IMR-90 (cell line): ENCODE measurements around the gene GRIN2D. TPM values are rescaled to one million over a fixed set of nuclear protein-coding genes. Genes with fewer than 3 reads are reported as not detected.

Source experiments
- ATAC-seq: fragments of 200-7000 bp; cut with Tn5 transposase; 2 replicates; pipeline ENCODE4 v1.9.1; 2020; ENCODE audit warnings: low read depth, mild to moderate bottlenecking, moderate library complexity
- BruUV-seq: library from RNA; stranded (reverse); fragments of 400-500 nt; replicated peaks from 2 replicates; lab custom pipeline; 2021; lab: Mats Ljungman, UMichigan
- CTCF ChIA-PET: fragments of 300-600 bp; formaldehyde crosslinking; extraction: SDS; loops from one replicate; lab custom pipeline; 2021; ENCODE audit warnings: antibody characterized with exemption; lab: Yijun Ruan, JAX
- POLR2A ChIA-PET: fragments of 300-600 bp; sonication (Branson Sonifier 250); formaldehyde crosslinking; loops from one replicate; lab custom pipeline; 2022; ENCODE audit warnings: antibody characterized with exemption; ENCODE audit not compliant: unreplicated experiment; lab: Charles Lee
- DNase-seq: peaks from one replicate; pipeline ENCODE4 v3.0.0; 2013
- H2AFZ ChIP-seq: replicated peaks from 2 replicates; pipeline ENCODE3; 2013; ENCODE audit warnings: low read length, mild to moderate bottlenecking; ENCODE audit not compliant: poor library complexity
- H2AK5ac ChIP-seq: 2 replicates; pipeline ENCODE4 v1.6.1; 2013; ENCODE audit warnings: low read depth, low read length, inconsistent platforms
- H2AK9ac ChIP-seq: replicated peaks from 2 replicates; pipeline ENCODE3; 2013; ENCODE audit warnings: mild to moderate bottlenecking, low read depth, low read length, moderate library complexity; ENCODE audit not compliant: poor library complexity
- H2BK120ac ChIP-seq: 2 replicates; pipeline ENCODE4 v1.6.1; 2013; ENCODE audit warnings: low read depth, low read length, inconsistent platforms
- H2BK15ac ChIP-seq: 3 replicates; pipeline ENCODE4 v1.6.1; 2013; ENCODE audit warnings: low read depth, low read length, inconsistent platforms
- H2BK20ac ChIP-seq: 2 replicates; pipeline ENCODE4 v1.6.1; 2013; ENCODE audit warnings: low read depth, mild to moderate bottlenecking, inconsistent platforms, low read length, moderate library complexity
- H2BK5ac ChIP-seq: 2 replicates; pipeline ENCODE4 v1.6.1; 2013; ENCODE audit warnings: mild to moderate bottlenecking, low read depth, low read length, inconsistent platforms; ENCODE audit not compliant: poor library complexity, severe bottlenecking
- H3K14ac ChIP-seq: replicated peaks from 2 replicates; pipeline ENCODE4 v1.6.1; 2013; ENCODE audit warnings: low read depth, low read length, inconsistent platforms
- H3K18ac ChIP-seq: 2 replicates; pipeline ENCODE4 v1.6.1; 2013; ENCODE audit warnings: low read depth, low read length, control low read depth
- H3K23ac ChIP-seq: 2 replicates; pipeline ENCODE4 v1.6.1; 2013; ENCODE audit warnings: low read depth, low read length, inconsistent platforms
- H3K27ac ChIP-seq: 2 replicates; pipeline ENCODE4 v1.5.1; 2013; ENCODE audit warnings: mild to moderate bottlenecking, control low read depth, low read length; ENCODE audit not compliant: insufficient read depth
- H3K27me3 ChIP-seq: 2 replicates; pipeline ENCODE4 v1.6.1; 2013; ENCODE audit warnings: low read length; ENCODE audit not compliant: control insufficient read depth, insufficient read depth
- H3K36me3 ChIP-seq: 2 replicates; pipeline ENCODE4 v1.6.1; 2013; ENCODE audit warnings: low read length, mixed read lengths; ENCODE audit not compliant: control insufficient read depth, insufficient read depth
- H3K4ac ChIP-seq: 2 replicates; pipeline ENCODE4 v1.6.1; 2013; ENCODE audit warnings: low read depth, low read length, inconsistent platforms
- H3K4me1 ChIP-seq: 2 replicates; pipeline ENCODE4 v1.6.1; 2013; ENCODE audit warnings: low read length, mixed read lengths; ENCODE audit not compliant: control insufficient read depth, insufficient read depth
- H3K4me2 ChIP-seq: 2 replicates; pipeline ENCODE4 v1.6.1; 2013; ENCODE audit warnings: low read depth, mild to moderate bottlenecking, control low read depth, low read length, moderate library complexity
- H3K4me3 ChIP-seq: 2 replicates; pipeline ENCODE4 v1.5.1; 2013; ENCODE audit warnings: low read depth, mild to moderate bottlenecking, control low read depth, low read length, moderate library complexity; ENCODE audit not compliant: insufficient read depth
- H3K56ac ChIP-seq: 2 replicates; pipeline ENCODE4 v1.6.1; 2013; ENCODE audit warnings: low read length, inconsistent platforms; ENCODE audit not compliant: insufficient read depth; ENCODE audit errors: extremely low read depth
- H3K79me1 ChIP-seq, 2 experiments: 2 replicates each; pipeline ENCODE4 v1.6.1; 2013; ENCODE audit warnings: low read length in 2 of 2, inconsistent platforms in 1 of 2, low read depth in 1 of 2
- H3K9ac ChIP-seq: 2 replicates; pipeline ENCODE4 v1.6.1; 2013; ENCODE audit warnings: low read depth, low read length, control low read depth
- H3K9me1 ChIP-seq: 2 replicates; pipeline ENCODE4 v1.6.1; 2013; ENCODE audit warnings: low read length, inconsistent platforms; ENCODE audit not compliant: insufficient read depth
- H3K9me3 ChIP-seq: 2 replicates; pipeline ENCODE4 v1.6.1; 2013; ENCODE audit warnings: low read length; ENCODE audit not compliant: control insufficient read depth, insufficient read depth
- H4K20me1 ChIP-seq: 2 replicates; pipeline ENCODE4 v1.6.1; 2013; ENCODE audit warnings: low read length, inconsistent platforms; ENCODE audit not compliant: insufficient read depth
- H4K5ac ChIP-seq: 2 replicates; pipeline ENCODE4 v1.6.1; 2013; ENCODE audit warnings: mild to moderate bottlenecking, low read depth, low read length, control low read depth
- H4K8ac ChIP-seq, 2 experiments: 2 replicates each; pipeline ENCODE4 v1.6.1; 2013; ENCODE audit warnings: low read depth in 2 of 2, low read length in 2 of 2, control low read depth in 1 of 2, inconsistent platforms in 1 of 2
- H4K91ac ChIP-seq: 2 replicates; pipeline ENCODE4 v1.6.1; 2013; ENCODE audit warnings: low read depth, low read length, inconsistent platforms; ENCODE audit not compliant: insufficient read depth
- CHD1 ChIP-seq: IDR thresholded peaks from 2 replicates; pipeline ENCODE4 v1.6.1; 2012; ENCODE audit warnings: low read depth, low read length, improper control_type of control experiment
- MXI1 ChIP-seq: IDR thresholded peaks from 2 replicates; pipeline ENCODE4 v1.6.1; 2012; ENCODE audit warnings: low read depth, mild to moderate bottlenecking, low read length, moderate library complexity, borderline replicate concordance
- RAD21 ChIP-seq: IDR thresholded peaks from 2 replicates; pipeline ENCODE4 v1.6.1; 2012; ENCODE audit warnings: low read length, improper control_type of control experiment
- USF2 ChIP-seq: fragments of 150-350 bp; IDR thresholded peaks from 2 replicates; pipeline ENCODE4 v1.6.1; 2017; ENCODE audit warnings: mild to moderate bottlenecking, antibody characterized with exemption, low read length, low read depth
- WGBS, 2 experiments: methylation state at CpG; one replicate each; pipeline versions ENCODE4 v1.1.5 to v1.1.7; 2013; ENCODE audit warnings: missing lambda C conversion rate in 2 of 2; ENCODE audit not compliant: insufficient read length in 1 of 2; ENCODE audit errors: extremely low coverage in 2 of 2; 5-methylcytosine and 5-hydroxymethylcytosine counted together
- dilution Hi-C: fragments of 300-500 bp; cut with HindIII; formaldehyde crosslinking; loops from one replicate; pipeline ENCODE4 v1.14.3; 2018; ENCODE audit warnings: low sequenced_read_pairs; ENCODE audit not compliant: unreplicated experiment
- in situ Hi-C: fragments of 300-500 bp; cut with MboI; formaldehyde crosslinking; loops from 3 replicates; pipeline ENCODE4 v1.14.3; 2019; ENCODE audit warnings: low sequenced_read_pairs, inconsistent platforms, mixed read lengths
- intact Hi-C: fragments of 100-400 bp; cut with micrococcal nuclease; formaldehyde crosslinking; loops from 2 replicates; pipeline ENCODE4 v1.10.0; 2022
- polyA plus RNA-seq, 3 experiments: library from polyadenylated mRNA; depleted of rRNA; stranded (reverse); fragments of >200 nt; gene quantifications; 2 replicates each; pipeline ENCODE4 v1.2.3, GENCODE V29; 2012; ENCODE audit warnings: low replicate concordance in 1 of 3
- total RNA-seq: library from RNA; depleted of rRNA; stranded (reverse); fragments of >200 nt; gene quantifications from 2 replicates; pipeline ENCODE4 v1.2.3, GENCODE V29; 2012

Gene GRIN2D
- total and polyA plus RNA-seq, 2 of the 4 experiments (the other 2 are of a cell fraction): under 0.01 to 0.24 TPM

GRCh38 chr19:48394331-48395169, 1.1 kb downstream of the GRIN2D start:
- in situ Hi-C loops: no loop called here
- CTCF ChIA-PET: no interaction called here

More at GRCh38 chr19:48394331-48395169, 1.1 kb downstream of the GRIN2D start:
- no peak overlapping the region for H2BK15ac ChIP-seq
- H3K27ac ChIP-seq: no peak overlapping the region
- no peak overlapping the region for H3K56ac ChIP-seq
- H2BK20ac ChIP-seq: no peak overlapping the region
- WGBS, 2 experiments: 11% methylated on average over 7 of the region's 38 CpGs; no CpG with 5 or more reads in 1 of the 2 experiments
- dilution Hi-C loops (no loop called here), intact Hi-C loops (loop anchor here (10.0 kb wide), 1 partner anchor 70 kb away; the partner anchor contains the start of gene EMP3)
- peaks cover 3% of the 10 kb centered on the region; the same call in 1 of the 2 replicates for H3K9me1 ChIP-seq
- peak overlapping the region; percentile 64; the same call in 1 of the 2 replicates for H3K4me2 ChIP-seq
- H4K20me1 ChIP-seq: peaks cover 4% of the 10 kb centered on the region
- no peak overlapping the region for H4K91ac ChIP-seq
- no peak overlapping the region for H3K9ac ChIP-seq
- H3K23ac ChIP-seq: no peak overlapping the region
- BruUV-seq: no TSS peak
- H3K36me3 ChIP-seq: peaks cover under 1% of the 10 kb centered on the region; the same call in 1 of the 2 replicates
- H3K14ac ChIP-seq: no peak overlapping the region
- no peak overlapping the region for H2BK120ac ChIP-seq
- POLR2A ChIA-PET: no interaction called here
- peak overlapping the region; percentile 89 for H2AK9ac ChIP-seq
- no peak for DNase-seq
- H2BK5ac ChIP-seq: no peak overlapping the region
- H4K5ac ChIP-seq: no peak overlapping the region
- no peak for ATAC-seq
- TF ChIP-seq RAD21: no peak
- no peak for TF ChIP-seq CHD1
- TF ChIP-seq MXI1: no peak
- no peak for TF ChIP-seq USF2
- no peak overlapping the region for H3K4ac ChIP-seq
- no peak overlapping the region for H4K8ac ChIP-seq
- H3K9me3 ChIP-seq: no peaks in the 10 kb centered on the region
- 0 out of 2 replicates have a peak overlapping the region, but pooled peaks have one; percentile 14 for H2AK5ac ChIP-seq
- H3K18ac ChIP-seq: no peak overlapping the region
- H3K4me3 ChIP-seq: no peak overlapping the region
- peaks cover 54% of the 10 kb centered on the region for H3K27me3 ChIP-seq
- peaks cover 0 to 12% of the 10 kb centered on the region in 2 experiments; a peak in 3 of 4 replicates for H3K79me1 ChIP-seq
- peaks cover 4% of the 10 kb centered on the region; the same call in 1 of the 2 replicates for H3K4me1 ChIP-seq
- peak overlapping the region; percentile 66 for H2AFZ ChIP-seq
